Pancreas (tissue), 10 donors: ENCODE measurements around the gene TTLL10. TPM values are rescaled to one million over a fixed set of nuclear protein-coding genes. Genes with fewer than 3 reads are reported as not detected.

ENCODE experiments used
- ATAC-seq, 4 donors: fragments of 200-7000 bp; cut with Tn5 transposase; one replicate each; pipeline versions ENCODE4 v1.8.0 to v1.9.1; 2020; ENCODE audit warnings: mild to moderate bottlenecking in 4 of 4, moderate library complexity in 4 of 4
- DNase-seq, 6 donors: peaks; one replicate each; pipeline ENCODE4 v3.0.0-alpha.2; 2020
- FAIRE-seq: peaks from 2 replicates; lab custom pipeline; 2012; peaks lifted over from hg19 to GRCh38; lab: Jason Lieb, UNC
- H3K27ac ChIP-seq, 4 donors: fragments of 200-600 bp; sonication (generic); 1 replicate in 3 of 4; 2 replicates in 1 of 4; pipeline versions ENCODE4 v1.5.0 to v1.8.0; 2020
- H3K27me3 ChIP-seq, 4 donors: fragments of 200-600 bp; one replicate each; pipeline ENCODE4 v1.8.0; 2021
- H3K36me3 ChIP-seq, 3 donors: fragments of 200-600 bp; sonication (generic) in 1 of 3; one replicate each; pipeline versions ENCODE4 v1.5.0 to v1.8.0; 2020 to 2021
- H3K4me1 ChIP-seq, 3 donors: fragments of 200-600 bp; one replicate each; pipeline ENCODE4 v1.8.0; 2021
- H3K4me3 ChIP-seq, 4 donors: fragments of 200-600 bp; sonication (generic) in 2 of 4; one replicate each; pipeline versions ENCODE4 v1.5.0 to v1.8.0; 2020 to 2021
- H3K9me3 ChIP-seq, 4 donors: fragments of 200-600 bp; one replicate each; pipeline ENCODE4 v1.8.0; 2021
- CTCF ChIP-seq, 4 donors: fragments of 200-600 bp; sonication (generic) in 3 of 4; IDR thresholded peaks; one replicate each; pipeline versions ENCODE4 v1.5.0 to v1.8.0; 2021; ENCODE audit warnings: antibody characterized with exemption in 4 of 4
- WGBS, 2 donors: extraction: QIAGEN DNeasy Blood & Tissue Kit; methylation state at CpG; one replicate each; pipeline ENCODE4 v1.1.7; 2013; 5-methylcytosine and 5-hydroxymethylcytosine counted together
- intact Hi-C, 3 donors: fragments of 100-400 bp; cut with DNase I; formaldehyde crosslinking; loops; one replicate each; pipeline versions ENCODE4 v1.11.1 to v1.14.2; 2022
- polyA plus RNA-seq, 2 donors: library from polyadenylated mRNA; stranded (reverse); fragments of 200-250 nt; gene quantifications; one replicate each; pipeline ENCODE4 v1.2.3, GENCODE V29; 2013
- total RNA-seq, 6 donors: library from RNA; stranded (reverse); fragmentation: NEBNext Ultra II Directional in 4 of 6; extraction: Animal tissue kit (Norgen Biotek cat#: 25700) in 4 of 6; gene quantifications; one replicate each; pipeline versions ENCODE4 v1.2.1 to v1.2.4, GENCODE V29; 2021 to 2023
- donor health status: healthy with polysubstance abuse.
- donor health status: DM: no; HTN: no; CAD: no; lungs with moderate emphysema.
- donor health status: DM: no; HTN: no; CAD: no.
- donor health status: control.
- donor health status: control.
- donor health status: Bipolar disorder and iron deficiency.
- donor health status: DM: yes; HTN: yes; CAD: no.
- donor health status: DM: no; HTN: no; CAD: no.
- donor health status: DM: no; HTN: no; CAD: no.
- donor health status: DM: yes; HTN: yes; CAD: no.

The TTLL10 gene
- total and polyA plus RNA-seq, 8 donors: 0.20 to 1.6 (median 0.41) TPM; not detected in 1

GRCh38 chr1:1226566-1227362 is 53.1 kb downstream of the TTLL10 start:
- ATAC-seq (no peak), DNase-seq (no peak), FAIRE-seq (no peak)
- no peak overlapping the region for H3K4me3 ChIP-seq
- H3K4me1 ChIP-seq: peaks cover 0 to 13% (median 0%) of the 10 kb centered on the region in 3 donors
- H3K9me3 ChIP-seq: no peaks in the 10 kb centered on the region
- no peaks in the 10 kb centered on the region for H3K27me3 ChIP-seq
- no peak overlapping the region for H3K27ac ChIP-seq
- H3K36me3 ChIP-seq: peaks cover 2 to 27% (median 14%) of the 10 kb centered on the region in 3 donors
- intact Hi-C loops: no loop called here
- TF ChIP-seq CTCF (IDR thresholded peaks at IDR 0.05): no peak
- 90 to 96% methylated on average over 39 to 44 of the region's 44 CpGs for WGBS, 2 donors

GRCh38 chr1:1227386-1227785 is 53.7 kb downstream of the TTLL10 start:
- FAIRE-seq (no peak), DNase-seq (no peak)
- 95 to 98% methylated on average over 21 to 25 of the region's 25 CpGs for WGBS, 2 donors

GRCh38 chr1:1228187-1228586 is 54.5 kb downstream of the TTLL10 start:
- 94 to 95% methylated on average over 30 of the region's 30 CpGs for WGBS, 2 donors
- Histone ChIP-seq H3K27ac (no peak overlapping the region), H3K36me3 (peaks cover 2 to 14% (median 6%) of the 10 kb centered on the region in 3 donors), H3K4me1 (peaks cover 0 to 18% (median 8%) of the 10 kb centered on the region in 3 donors), H3K27me3 (no peaks in the 10 kb centered on the region), H3K9me3 (no peaks in the 10 kb centered on the region), H3K4me3 (no peak overlapping the region)
- intact Hi-C loops: no loop called here
- TF ChIP-seq CTCF (IDR thresholded peaks at IDR 0.05): no peak
- ATAC-seq (no peak), DNase-seq (no peak), FAIRE-seq (no peak)

More at GRCh38 chr1:1227386-1227785, 53.7 kb downstream of the TTLL10 start:
- Histone ChIP-seq H3K36me3 (peaks cover 2 to 22% (median 11%) of the 10 kb centered on the region in 3 donors), H3K4me1 (peaks cover 0 to 13% (median 0%) of the 10 kb centered on the region in 3 donors), H3K27me3 (no peaks in the 10 kb centered on the region), H3K4me3 (no peak overlapping the region), H3K27ac (no peak overlapping the region), H3K9me3 (no peaks in the 10 kb centered on the region)
- no peak for ATAC-seq
- intact Hi-C loops: no loop called here
- TF ChIP-seq CTCF (IDR thresholded peaks at IDR 0.05): no peak

- no peaks in the 10 kb centered on the region for H3K9me3 ChIP-seq
- peaks cover 0 to 22% (median 9%) of the 10 kb centered on the region in 3 donors for H3K4me1 ChIP-seq
- intact Hi-C loops: no loop called here
- WGBS, 2 donors: 88 to 90% methylated on average over 28 of the region's 28 CpGs
- no peak for TF ChIP-seq CTCF (IDR thresholded peaks at IDR 0.05)
- H3K36me3 ChIP-seq: peaks cover 2 to 11% (median 2%) of the 10 kb centered on the region in 3 donors
- no peaks in the 10 kb centered on the region for H3K27me3 ChIP-seq
- H3K4me3 ChIP-seq: no peak overlapping the region
- FAIRE-seq (no peak), ATAC-seq (no peak), DNase-seq (no peak)
- no peak overlapping the region for H3K27ac ChIP-seq
Measured at GRCh38 chr1:1228596-1229321, 55.1 kb downstream of the TTLL10 start.
